Stimulated activated naive B cell treated with anti-CD40 and anti-IgM and Interleukin-4, amounts not matched to agents 10 μg/mL and 1 μg/mL and 100 μg/mL, for 72 hours (primary cell): ENCODE results near the gene MED13.

Source experiments
- ATAC-seq, 2 donors: fragments of 150-1000 bp; cut with Tn5 transposase; replicated peaks; 2 replicates each; pipeline ENCODE4 v1.10.0; 2021; ENCODE audit warnings: moderate library complexity in 1 of 2
- DNase-seq: peaks from one replicate; pipeline ENCODE4 v3.0.0; 2021
- H3K27ac Mint-ChIP-seq: one replicate; pipeline ENCODE4 v1.8.0; 2022; ENCODE audit warnings: mild to moderate bottlenecking, mixed read lengths
- H3K27me3 Mint-ChIP-seq, 2 donors: one replicate each; pipeline ENCODE4 v1.8.0; 2022; ENCODE audit warnings: mixed read lengths in 2 of 2
- H3K36me3 Mint-ChIP-seq, 2 donors: one replicate each; pipeline ENCODE4 v1.8.0; 2022; ENCODE audit warnings: mixed read lengths in 2 of 2, mild to moderate bottlenecking in 1 of 2
- H3K4me1 Mint-ChIP-seq, 2 donors: one replicate each; pipeline ENCODE4 v1.8.0; 2022; ENCODE audit warnings: mixed read lengths in 2 of 2, mild to moderate bottlenecking in 1 of 2
- H3K4me3 Mint-ChIP-seq, 2 donors: one replicate each; pipeline ENCODE4 v1.8.0; 2022; ENCODE audit warnings: mild to moderate bottlenecking in 2 of 2, mixed read lengths in 2 of 2, moderate library complexity in 1 of 2
- H3K9me3 Mint-ChIP-seq, 2 donors: one replicate each; pipeline ENCODE4 v1.8.0; 2022; ENCODE audit warnings: mixed read lengths in 2 of 2, mild to moderate bottlenecking in 1 of 2

The MED13 gene

GRCh38 chr17:61980535-61980934 lies 84.5 kb downstream of the MED13 start:
- no peak for ATAC-seq
- no peak for DNase-seq
- Mint-ChIP-seq H3K9me3 (no peaks in the 10 kb centered on the region), H3K27me3 (no peaks in the 10 kb centered on the region), H3K27ac (no peak overlapping the region), H3K4me3 (no peak overlapping the region), H3K36me3 (peaks cover 29 to 55% of the 10 kb centered on the region in 2 donors), H3K4me1 (peaks cover under 1 to 17% of the 10 kb centered on the region in 2 donors)

GRCh38 chr17:61974115-61974514 lies 91.0 kb downstream of the MED13 start:
- Mint-ChIP-seq H3K36me3 (peaks cover 13 to 34% of the 10 kb centered on the region in 2 donors), H3K9me3 (no peaks in the 10 kb centered on the region), H3K4me1 (peaks cover 3 to 15% of the 10 kb centered on the region in 2 donors), H3K4me3 (no peak overlapping the region), H3K27ac (no peak overlapping the region), H3K27me3 (no peaks in the 10 kb centered on the region)
- DNase-seq (no peak), ATAC-seq (no peak)

GRCh38 chr17:61972311-61972710 lies 92.8 kb downstream of the MED13 start:
- ATAC-seq = no peak
- Mint-ChIP-seq H3K27ac (no peak overlapping the region), H3K36me3 (peaks cover 12 to 21% of the 10 kb centered on the region in 2 donors), H3K4me3 (no peak overlapping the region), H3K27me3 (no peaks in the 10 kb centered on the region), H3K9me3 (no peaks in the 10 kb centered on the region), H3K4me1 (peaks cover 3 to 15% of the 10 kb centered on the region in 2 donors)
- no peak for DNase-seq

- ATAC-seq (no peak), DNase-seq (no peak)
- H3K9me3 Mint-ChIP-seq = no peaks in the 10 kb centered on the region
- peaks cover 8 to 9% of the 10 kb centered on the region in 2 donors for H3K36me3 Mint-ChIP-seq
- H3K4me3 Mint-ChIP-seq = no peak overlapping the region
- no peak overlapping the region for H3K27ac Mint-ChIP-seq
- no peaks in the 10 kb centered on the region for H3K4me1 Mint-ChIP-seq
- no peaks in the 10 kb centered on the region for H3K27me3 Mint-ChIP-seq
Observed at GRCh38 chr17:61970030-61970429, 95.0 kb downstream of the MED13 start.

GRCh38 chr17:61968757-61969156 lies 96.3 kb downstream of the MED13 start:
- DNase-seq (no peak), ATAC-seq (no peak)
- Mint-ChIP-seq H3K27ac (no peak overlapping the region), H3K9me3 (no peaks in the 10 kb centered on the region), H3K36me3 (peaks cover 6 to 8% of the 10 kb centered on the region in 2 donors), H3K4me1 (no peaks in the 10 kb centered on the region), H3K27me3 (no peaks in the 10 kb centered on the region), H3K4me3 (no peak overlapping the region)

- Mint-ChIP-seq H3K36me3 (peaks cover 8 to 9% of the 10 kb centered on the region in 2 donors), H3K27ac (no peak overlapping the region)
Observed at GRCh38 chr17:61967729-61968128, 97.3 kb downstream of the MED13 start.

GRCh38 chr17:61966191-61966590 lies 98.9 kb downstream of the MED13 start:
- Mint-ChIP-seq H3K9me3 (no peaks in the 10 kb centered on the region), H3K36me3 (peaks cover 9 to 12% of the 10 kb centered on the region in 2 donors), H3K4me1 (no peaks in the 10 kb centered on the region), H3K4me3 (no peak overlapping the region), H3K27ac (no peak overlapping the region), H3K27me3 (no peaks in the 10 kb centered on the region)
- DNase-seq (no peak), ATAC-seq (no peak)

More at GRCh38 chr17:61967729-61968128, 97.3 kb downstream of the MED13 start:
- ATAC-seq (no peak), DNase-seq (no peak)
- Mint-ChIP-seq H3K27me3 (no peaks in the 10 kb centered on the region), H3K4me3 (no peak overlapping the region), H3K9me3 (no peaks in the 10 kb centered on the region), H3K4me1 (no peaks in the 10 kb centered on the region)

GRCh38 chr17:61955619-61956018 lies 109.5 kb downstream of the MED13 start:
- DNase-seq = no peak
- Mint-ChIP-seq H3K4me1 (no peaks in the 10 kb centered on the region), H3K27ac (no peak overlapping the region), H3K27me3 (no peaks in the 10 kb centered on the region), H3K9me3 (no peaks in the 10 kb centered on the region), H3K4me3 (no peak overlapping the region), H3K36me3 (peaks cover 15 to 18% of the 10 kb centered on the region in 2 donors)
- ATAC-seq = no peak

- Mint-ChIP-seq H3K36me3 (peaks cover 12% of the 10 kb centered on the region in 2 donors), H3K27me3 (no peaks in the 10 kb centered on the region)
Observed at GRCh38 chr17:61947367-61948078, 117.6 kb downstream of the MED13 start.

GRCh38 chr17:61946359-61946758 lies 118.7 kb downstream of the MED13 start:
- ATAC-seq (no peak), DNase-seq (no peak)
- Mint-ChIP-seq H3K36me3 (peaks cover 9 to 14% of the 10 kb centered on the region in 2 donors), H3K27ac (no peak overlapping the region), H3K9me3 (no peaks in the 10 kb centered on the region), H3K4me3 (no peak overlapping the region), H3K27me3 (no peaks in the 10 kb centered on the region), H3K4me1 (no peaks in the 10 kb centered on the region)

More at GRCh38 chr17:61947367-61948078, 117.6 kb downstream of the MED13 start:
- Mint-ChIP-seq H3K27ac (no peak overlapping the region), H3K4me1 (no peaks in the 10 kb centered on the region), H3K9me3 (no peaks in the 10 kb centered on the region), H3K4me3 (no peak overlapping the region)
- DNase-seq (no peak), ATAC-seq (no peak)

- H3K27me3 Mint-ChIP-seq = no peaks in the 10 kb centered on the region
Observed at GRCh38 chr17:61943117-61943516, 122.0 kb downstream of the MED13 start.

GRCh38 chr17:61942085-61942484 lies 123.0 kb downstream of the MED13 start:
- ATAC-seq = no peak
- H3K4me3 Mint-ChIP-seq = no peak overlapping the region
- H3K9me3 Mint-ChIP-seq = no peaks in the 10 kb centered on the region
- no peak overlapping the region for H3K27ac Mint-ChIP-seq
- no peaks in the 10 kb centered on the region for H3K27me3 Mint-ChIP-seq
- DNase-seq = no peak
- H3K4me1 Mint-ChIP-seq = no peaks in the 10 kb centered on the region
- H3K36me3 Mint-ChIP-seq = peaks cover 4 to 19% of the 10 kb centered on the region in 2 donors

More at GRCh38 chr17:61943117-61943516, 122.0 kb downstream of the MED13 start:
- no peak overlapping the region for H3K4me3 Mint-ChIP-seq
- peaks cover 4 to 19% of the 10 kb centered on the region in 2 donors for H3K36me3 Mint-ChIP-seq
- ATAC-seq = no peak
- H3K4me1 Mint-ChIP-seq = no peaks in the 10 kb centered on the region
- no peak for DNase-seq
- no peak overlapping the region for H3K27ac Mint-ChIP-seq
- H3K9me3 Mint-ChIP-seq = no peaks in the 10 kb centered on the region

GRCh38 chr17:61928101-61928436 lies 137.0 kb downstream of the MED13 start:
- Mint-ChIP-seq H3K4me3 (peak overlapping the region; percentile 84 to 95), H3K27me3 (peaks cover 0 to 5% of the 10 kb centered on the region in 2 donors), H3K4me1 (peaks cover 8 to 14% of the 10 kb centered on the region in 2 donors), H3K27ac (peak overlapping the region; percentile 97), H3K9me3 (peaks cover 0 to 1% of the 10 kb centered on the region in 2 donors), H3K36me3 (peaks cover 0 to 11% of the 10 kb centered on the region in 2 donors)
- no peak for DNase-seq
- ATAC-seq = no peak

GRCh38 chr17:61927208-61928100 lies 137.6 kb downstream of the MED13 start, which contains the start of gene INTS2:
INTS2 (minus strand) TSS chr17:61927982; CDS start chr17:61926644, 1,338 bp downstream.
- DNase-seq = peak; percentile 91
- peak within 1 kb of the TSS; percentile 97 for H3K27ac Mint-ChIP-seq
- H3K9me3 Mint-ChIP-seq = peaks cover 0 to 1% of the 10 kb centered on the region in 2 donors
- peak within 1 kb of the TSS; percentile 84 to 95 for H3K4me3 Mint-ChIP-seq
- H3K36me3 Mint-ChIP-seq = peaks cover 0 to 11% of the 10 kb centered on the region in 2 donors
- H3K27me3 Mint-ChIP-seq = peaks cover 0 to 1% of the 10 kb centered on the region in 2 donors
- H3K4me1 Mint-ChIP-seq = peaks cover 8 to 14% of the 10 kb centered on the region in 2 donors
- ATAC-seq = peak; percentile 89 to 92
